KOPT-K1 (cell line): ENCODE measurements around the gene RNGTT.

Experiments used
- H3K27ac ChIP-seq: fragments of 200-600 bp; sonication (generic); 2 replicates; pipeline ENCODE4 v1.5.1; 2016; ENCODE audit warnings: antibody characterized with exemption, mild to moderate bottlenecking, low read depth, low read length; ENCODE audit not compliant: poor library complexity, severe bottlenecking
- H3K36me3 ChIP-seq: fragments of 200-600 bp; sonication (generic); 2 replicates; pipeline ENCODE4 v1.5.1; 2017; ENCODE audit warnings: antibody characterized with exemption, mild to moderate bottlenecking, low read length, moderate library complexity; ENCODE audit not compliant: insufficient read depth
- H3K9me3 ChIP-seq: fragments of 200-600 bp; sonication (generic); 2 replicates; pipeline ENCODE4 v1.5.1; 2017; ENCODE audit warnings: antibody characterized with exemption, low read length, mild to moderate bottlenecking; ENCODE audit not compliant: insufficient read depth, poor library complexity, severe bottlenecking

RNGTT gene

DNA sequence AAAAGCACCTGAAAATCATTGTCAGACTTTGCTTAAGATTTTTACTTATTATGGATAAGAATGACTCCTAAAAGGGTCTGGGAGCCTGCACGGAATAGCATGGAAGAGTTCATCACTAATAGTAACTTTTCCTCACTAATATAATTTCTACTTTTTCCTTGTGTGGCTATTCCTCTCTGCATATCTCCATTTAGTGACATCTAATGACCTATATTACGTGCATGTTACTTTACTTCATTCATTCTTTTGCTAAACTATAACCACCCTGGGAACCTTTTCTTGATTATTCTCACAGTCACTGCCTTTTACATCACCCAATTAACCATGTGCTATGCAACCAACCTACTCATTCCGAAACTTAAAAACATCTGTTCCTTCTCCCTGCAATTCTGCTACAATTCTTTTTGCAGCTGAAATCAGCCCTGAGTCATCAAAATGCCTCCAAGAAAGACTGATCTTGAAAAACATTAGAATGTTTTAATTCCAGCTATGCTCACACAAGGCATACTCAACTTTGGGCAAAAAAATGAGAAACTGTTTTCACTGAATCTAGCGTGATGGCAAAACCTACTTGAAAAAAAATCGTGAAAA lies 313.3 kb downstream of the RNGTT start:
- Histone ChIP-seq H3K27ac (no peak overlapping the region), H3K36me3 (no peaks in the 10 kb centered on the region), H3K9me3 (no peaks in the 10 kb centered on the region)

DNA sequence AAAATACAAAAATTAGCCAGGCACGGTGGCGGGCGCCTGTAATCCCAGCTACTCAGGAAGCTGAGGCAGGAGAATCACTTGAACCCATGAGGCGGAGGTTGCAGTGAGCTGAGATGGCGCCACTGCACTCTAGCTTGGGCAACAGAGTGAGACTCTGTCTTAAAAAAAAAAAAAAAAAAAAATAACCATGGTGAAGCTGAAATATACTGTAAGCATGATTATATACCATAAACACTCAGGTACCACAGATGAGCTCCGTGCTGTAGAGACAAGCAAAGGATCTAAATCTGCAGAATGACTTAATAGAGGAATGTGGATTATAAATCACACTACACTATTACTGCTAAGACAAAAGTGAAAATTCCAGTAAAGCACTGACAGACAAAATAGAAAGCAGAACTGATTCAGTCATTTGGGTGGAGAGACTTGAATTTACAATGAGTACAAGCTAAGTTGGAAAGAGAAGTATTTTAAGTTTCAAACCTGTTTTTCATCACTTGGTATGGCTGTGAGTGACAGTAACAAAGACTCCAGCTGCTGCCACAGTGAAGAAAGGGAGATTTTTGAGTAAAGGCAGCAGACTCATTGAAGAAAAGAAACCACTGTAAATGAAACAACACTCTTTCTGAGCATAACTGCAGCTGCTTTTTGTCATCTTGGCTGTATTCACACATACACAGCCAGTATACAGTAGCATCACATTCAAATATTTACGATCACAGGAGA lies 322.1 kb downstream of the RNGTT start:
- Histone ChIP-seq H3K9me3 (no peaks in the 10 kb centered on the region), H3K36me3 (no peaks in the 10 kb centered on the region), H3K27ac (no peak overlapping the region)

DNA sequence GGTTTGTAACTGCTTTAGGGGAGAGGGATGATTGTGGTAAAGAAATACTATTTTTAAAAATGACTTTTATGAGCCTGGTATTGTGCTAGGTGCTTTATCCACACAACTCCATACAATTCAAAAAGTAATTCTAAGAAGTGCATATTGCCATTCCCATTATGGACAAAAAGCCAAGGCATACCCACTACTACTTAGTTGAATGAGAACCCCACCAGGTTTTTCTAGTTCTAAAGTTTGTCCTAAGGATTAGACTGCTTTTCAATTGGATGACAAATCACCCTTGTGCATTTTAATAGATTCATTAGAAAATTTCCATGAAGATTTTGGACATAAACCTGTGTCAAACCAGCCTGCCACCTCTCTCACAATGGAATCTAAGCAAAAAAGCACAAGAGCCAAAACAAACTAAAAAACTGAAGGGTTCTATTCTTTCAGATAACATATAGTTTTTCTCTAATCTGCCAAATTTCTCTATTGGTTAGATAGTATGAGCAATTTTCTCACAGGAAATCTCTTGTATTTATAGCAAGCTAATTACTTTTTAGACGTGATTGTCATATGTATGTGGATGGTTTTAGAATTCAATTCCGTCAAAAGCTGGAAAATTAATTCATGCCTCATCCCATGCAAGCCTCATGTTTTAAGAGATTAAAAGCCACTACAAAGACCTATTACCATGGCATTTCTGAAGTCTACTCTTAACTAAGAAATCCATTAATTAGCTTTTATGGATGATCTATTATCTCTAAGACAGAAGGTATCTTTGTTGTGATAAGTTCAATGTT lies 325.5 kb downstream of the RNGTT start:
- H3K9me3 ChIP-seq, result no peaks in the 10 kb centered on the region
- H3K27ac ChIP-seq, result no peak overlapping the region
- H3K36me3 ChIP-seq, result no peaks in the 10 kb centered on the region

DNA sequence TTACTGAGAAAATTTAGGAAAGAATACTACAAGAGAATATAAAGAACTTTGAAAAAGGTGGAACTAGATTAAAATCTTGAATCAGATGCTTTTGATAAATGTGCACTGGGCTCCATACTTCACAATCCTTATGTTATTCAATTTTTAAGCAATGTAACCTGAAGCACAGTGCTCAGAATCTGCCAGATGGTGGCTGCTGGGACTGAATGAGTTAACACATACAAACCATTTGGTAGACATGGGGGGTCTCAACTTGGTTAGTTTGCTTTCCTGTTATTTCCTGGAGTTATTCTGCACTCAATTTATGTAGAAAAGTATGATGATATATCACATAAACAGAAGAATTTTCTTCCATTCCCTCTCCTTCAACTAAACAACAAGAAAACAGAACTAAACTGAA lies 326.5 kb downstream of the RNGTT start:
- Histone ChIP-seq H3K36me3 (no peaks in the 10 kb centered on the region), H3K9me3 (no peaks in the 10 kb centered on the region), H3K27ac (no peak overlapping the region)

DNA sequence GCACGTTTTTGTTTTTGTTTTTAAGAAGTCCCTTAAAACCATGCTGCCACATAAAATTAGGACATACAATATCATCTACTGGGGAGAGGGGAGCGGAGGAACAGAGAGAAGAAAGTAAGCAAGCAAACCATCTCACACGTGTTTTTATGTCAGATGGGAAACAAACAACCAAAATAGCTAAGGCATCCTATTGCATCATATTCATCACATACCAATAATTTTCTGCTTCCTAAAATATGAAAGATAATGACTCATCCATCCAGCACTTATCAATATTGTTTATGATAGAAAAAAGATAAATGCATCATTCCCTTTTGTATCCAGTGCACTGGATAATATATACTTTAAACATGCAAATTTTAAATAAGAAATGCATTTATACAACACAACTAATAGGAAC lies 329.6 kb downstream of the RNGTT start:
- Histone ChIP-seq H3K27ac (no peak overlapping the region), H3K9me3 (no peaks in the 10 kb centered on the region), H3K36me3 (no peaks in the 10 kb centered on the region)

DNA sequence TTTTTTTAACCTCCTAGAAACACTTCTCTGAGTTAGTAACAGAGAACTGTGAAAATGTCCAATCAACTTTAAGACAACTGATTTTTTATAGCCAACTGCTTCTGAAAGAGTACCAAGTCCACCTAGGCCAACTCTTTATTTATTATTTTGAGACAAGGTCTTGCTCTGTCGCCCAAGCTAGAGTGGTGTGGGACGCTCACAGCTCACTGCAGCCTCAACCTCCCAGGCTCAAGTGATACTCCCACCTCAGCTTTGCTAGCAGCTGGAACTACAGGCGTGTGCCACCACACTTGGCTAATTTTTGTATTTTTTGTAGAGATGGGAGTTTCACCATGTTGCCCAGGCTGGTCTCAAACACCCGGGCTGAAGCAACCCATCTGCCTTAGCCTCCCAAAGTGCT lies 331.6 kb downstream of the RNGTT start:
- H3K36me3 ChIP-seq, result no peaks in the 10 kb centered on the region
- H3K27ac ChIP-seq, result no peak overlapping the region
- H3K9me3 ChIP-seq, result no peaks in the 10 kb centered on the region

DNA sequence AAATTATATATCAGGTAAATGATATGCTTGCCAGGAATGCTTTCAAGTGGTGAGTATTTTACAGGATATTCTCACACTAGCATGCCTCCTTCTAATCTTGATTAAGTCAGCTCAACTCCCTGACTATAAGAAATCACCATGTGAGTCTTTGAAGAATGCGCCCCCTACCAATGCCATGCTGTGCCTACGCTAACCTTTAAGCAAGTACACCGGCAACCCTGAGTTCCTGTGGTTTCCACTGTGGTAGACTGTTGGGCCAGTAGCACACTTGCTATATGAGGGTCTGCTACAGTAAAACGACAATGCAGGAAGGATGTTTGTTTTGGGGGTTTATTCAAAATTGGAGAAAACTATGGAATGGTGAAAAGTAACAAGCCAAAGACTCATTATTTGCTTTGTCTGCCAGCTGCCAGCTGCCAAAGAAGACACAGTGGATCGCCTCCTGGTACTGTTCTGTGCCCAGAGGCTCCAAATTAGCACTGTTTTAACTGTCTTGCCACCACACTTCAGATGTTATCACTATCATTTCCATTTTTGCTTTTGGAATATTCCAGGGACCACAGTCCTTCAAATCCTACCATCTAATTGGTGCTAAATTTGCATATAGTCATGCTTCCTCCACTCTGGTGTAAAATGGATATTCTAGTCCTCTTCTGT lies 333.5 kb downstream of the RNGTT start:
- H3K36me3 ChIP-seq, result no peaks in the 10 kb centered on the region
- no peaks in the 10 kb centered on the region for H3K9me3 ChIP-seq
- H3K27ac ChIP-seq, result peak overlapping the region; percentile 34

DNA sequence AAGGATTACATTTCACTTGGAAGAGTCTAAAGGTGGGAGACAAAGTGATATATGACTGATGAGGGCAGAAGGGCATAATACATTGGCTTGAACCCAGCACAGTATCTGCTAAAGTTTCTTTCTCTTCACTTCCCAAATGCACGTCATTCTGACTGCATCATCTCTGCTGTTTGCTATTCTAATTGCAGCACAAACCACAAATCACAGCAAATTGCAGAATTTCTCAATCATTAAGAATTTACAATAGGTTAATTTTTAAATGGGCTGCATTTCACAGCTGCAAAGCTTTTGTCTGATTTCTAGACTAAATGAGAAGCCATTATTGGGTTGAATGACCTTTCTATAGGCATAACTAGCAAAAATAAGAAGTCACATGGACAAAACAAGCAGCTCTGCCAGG lies 337.0 kb downstream of the RNGTT start:
- H3K27ac ChIP-seq, result no peak overlapping the region
- H3K36me3 ChIP-seq, result no peaks in the 10 kb centered on the region
- no peaks in the 10 kb centered on the region for H3K9me3 ChIP-seq

DNA sequence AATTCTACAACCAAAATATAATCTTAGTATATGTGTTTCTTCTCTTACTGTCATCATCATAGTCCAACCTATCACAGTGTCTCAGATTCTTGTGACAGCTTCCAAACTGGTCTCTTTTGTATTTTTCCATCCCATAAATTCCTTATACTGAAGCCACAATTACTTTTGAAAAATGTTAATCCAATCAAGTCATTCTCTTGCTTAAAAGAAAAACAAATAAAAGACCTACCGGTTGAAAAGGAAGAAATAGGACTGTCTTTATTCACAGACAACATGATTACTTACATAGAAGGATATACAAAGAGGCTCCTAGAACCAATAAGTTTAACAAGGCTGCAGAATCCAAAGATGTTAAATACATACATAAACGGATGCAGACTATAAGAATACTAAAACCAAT lies 339.9 kb downstream of the RNGTT start:
- Histone ChIP-seq H3K27ac (no peak overlapping the region), H3K36me3 (no peaks in the 10 kb centered on the region), H3K9me3 (no peaks in the 10 kb centered on the region)

DNA sequence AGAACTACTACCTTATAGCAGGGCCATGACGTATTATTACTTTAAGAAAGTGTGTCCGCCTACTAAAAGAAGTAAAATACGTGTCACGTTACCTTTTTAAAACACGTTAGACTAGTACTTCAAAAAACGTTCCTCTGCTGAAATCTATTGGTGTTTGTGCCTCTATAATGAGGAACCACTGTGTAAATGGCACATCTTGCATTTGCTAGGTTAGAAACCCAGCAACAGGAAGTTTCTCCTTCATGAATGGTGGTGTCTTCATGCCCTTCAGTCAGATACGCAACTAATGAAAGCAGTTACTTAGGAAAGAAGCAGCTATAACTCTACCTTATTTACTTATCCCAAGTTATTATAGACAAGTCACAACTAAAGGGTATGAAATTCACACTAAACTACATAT lies 343.5 kb downstream of the RNGTT start:
- no peaks in the 10 kb centered on the region for H3K9me3 ChIP-seq
- no peak overlapping the region for H3K27ac ChIP-seq

DNA sequence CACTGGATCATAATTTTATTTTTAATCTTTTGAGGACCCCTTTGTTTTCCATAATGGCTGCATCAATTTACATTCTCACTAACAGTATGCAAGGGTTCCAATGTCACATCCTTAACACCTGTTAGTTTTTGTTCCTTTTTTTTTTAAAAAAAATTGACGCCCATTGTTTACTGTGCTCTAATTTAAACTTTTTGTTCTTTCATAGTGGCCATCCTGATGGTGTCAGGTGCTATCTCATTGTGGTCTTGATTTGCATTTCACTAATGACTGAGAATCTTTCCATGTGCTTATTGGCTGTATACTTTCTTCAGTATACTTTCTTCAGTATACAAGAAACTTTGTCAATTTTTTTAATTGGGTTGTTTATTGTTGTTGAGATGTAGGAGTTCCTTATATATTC lies 347.0 kb downstream of the RNGTT start:
- H3K9me3 ChIP-seq, result no peaks in the 10 kb centered on the region
- H3K27ac ChIP-seq, result no peak overlapping the region
- peaks cover 25% of the 10 kb centered on the region for H3K36me3 ChIP-seq

More for the DNA sequence above, 343.5 kb downstream of the RNGTT start:
- H3K36me3 ChIP-seq, result no peaks in the 10 kb centered on the region

DNA sequence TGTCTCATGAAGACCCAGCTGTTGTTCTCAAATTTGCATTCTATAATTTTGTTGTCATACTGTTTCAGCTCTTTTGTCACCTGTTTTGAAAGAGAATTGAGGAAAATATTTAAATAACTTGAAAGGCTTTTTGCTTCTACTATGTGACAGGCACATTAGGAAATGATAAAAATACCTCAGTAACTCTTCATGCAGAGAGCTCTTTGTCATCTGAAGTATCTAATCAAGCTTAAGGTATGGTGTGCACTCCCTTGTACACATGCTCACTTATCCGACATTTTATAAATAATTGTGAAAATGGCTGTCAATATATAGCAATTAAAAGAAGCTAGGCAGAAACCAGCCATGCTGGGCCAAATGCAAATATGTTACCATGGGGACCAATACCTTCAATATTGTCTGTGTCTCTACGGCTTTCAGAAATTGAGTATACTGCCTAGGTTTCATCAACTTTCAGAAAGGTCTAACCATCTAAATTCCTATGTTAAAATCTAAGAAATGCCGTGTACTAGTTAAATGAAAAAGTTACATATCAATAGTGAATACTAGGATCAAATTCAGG lies 349.0 kb downstream of the RNGTT start:
- Histone ChIP-seq H3K9me3 (no peaks in the 10 kb centered on the region), H3K36me3 (peaks cover 25% of the 10 kb centered on the region), H3K27ac (no peak overlapping the region)

DNA sequence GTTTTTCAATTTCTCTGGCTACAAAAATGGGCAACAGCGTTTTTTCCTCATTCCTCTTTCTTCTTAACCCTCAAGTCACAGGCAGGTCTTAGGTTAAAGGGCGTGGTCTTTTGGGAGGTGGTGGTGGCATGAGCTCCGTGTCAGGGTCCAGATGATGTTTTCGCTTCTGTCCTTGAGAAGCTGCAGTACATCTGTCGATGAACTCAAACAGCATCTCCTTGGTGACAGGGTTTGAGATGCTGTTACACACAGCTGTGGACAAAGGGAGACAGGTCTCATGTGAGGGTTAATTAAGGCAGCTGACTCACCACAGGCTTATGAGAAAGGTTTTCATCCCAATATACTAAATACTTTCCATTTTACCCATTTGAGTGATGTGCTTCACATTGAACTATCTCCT lies 350.8 kb downstream of the RNGTT start:
- Histone ChIP-seq H3K36me3 (peaks cover 25% of the 10 kb centered on the region), H3K9me3 (no peaks in the 10 kb centered on the region), H3K27ac (no peak overlapping the region)

DNA sequence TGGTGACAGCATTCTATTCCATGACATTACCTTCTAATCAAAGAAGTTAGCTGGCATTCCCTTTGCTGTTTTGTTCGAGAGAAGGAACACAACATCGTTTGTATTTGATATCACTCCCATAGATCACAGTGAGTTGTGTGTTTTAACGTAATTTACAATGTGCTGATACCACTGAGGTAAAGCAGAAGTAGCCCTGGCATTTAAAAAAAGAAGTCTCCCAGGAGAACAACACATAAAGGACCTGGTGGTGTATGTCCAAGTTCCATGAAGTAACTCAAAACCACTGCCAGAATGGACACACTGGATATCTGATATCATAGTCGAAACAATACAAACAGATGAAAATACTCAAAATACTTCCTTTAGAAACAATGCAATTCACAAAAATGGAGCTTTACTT lies 351.7 kb downstream of the RNGTT start:
- H3K36me3 ChIP-seq, result peaks cover 25% of the 10 kb centered on the region
- no peaks in the 10 kb centered on the region for H3K9me3 ChIP-seq
- H3K27ac ChIP-seq, result no peak overlapping the region

DNA sequence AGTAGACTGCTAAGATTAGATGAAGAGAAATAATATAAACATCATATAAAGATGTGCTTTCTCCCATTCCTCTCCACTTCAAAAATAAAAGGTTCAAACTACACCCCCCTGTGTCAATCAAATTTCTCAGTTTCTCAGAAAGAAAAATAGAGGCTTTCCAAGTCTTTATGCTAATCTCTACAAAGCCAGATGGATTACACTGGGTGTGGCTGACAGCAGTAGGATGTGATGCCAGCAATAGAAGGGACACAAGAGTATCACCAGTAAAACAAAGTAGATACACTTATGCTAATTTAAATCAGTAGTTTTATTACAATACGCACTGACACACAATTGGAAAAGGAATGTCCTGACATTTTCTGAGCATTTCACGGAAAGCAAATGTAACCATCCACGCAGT lies 353.4 kb downstream of the RNGTT start:
- Histone ChIP-seq H3K9me3 (no peaks in the 10 kb centered on the region), H3K36me3 (peaks cover 25% of the 10 kb centered on the region), H3K27ac (no peak overlapping the region)
